Skeletal muscle tissue (tissue), 4 donors: ENCODE data around the gene GABRB3. TPM values are rescaled to one million over a fixed set of nuclear protein-coding genes. Genes with fewer than 3 reads are reported as not detected.

Source experiments
- H3K27ac ChIP-seq: one replicate; pipeline ENCODE4 v1.7.0; 2013; ENCODE audit warnings: mild to moderate bottlenecking, low read depth, low read length, inconsistent platforms
- H3K27me3 ChIP-seq, 3 donors: one replicate each; pipeline ENCODE4 v1.7.0; 2013; ENCODE audit warnings: low read length in 3 of 3; ENCODE audit not compliant: control insufficient read depth in 3 of 3, insufficient read depth in 3 of 3
- H3K36me3 ChIP-seq, 3 donors: one replicate each; pipeline ENCODE4 v1.7.0; 2013; ENCODE audit warnings: low read length in 3 of 3; ENCODE audit not compliant: control insufficient read depth in 3 of 3, insufficient read depth in 3 of 3
- H3K4me1 ChIP-seq, 3 donors: one replicate each; pipeline ENCODE4 v1.7.0; 2013; ENCODE audit warnings: low read length in 3 of 3, mild to moderate bottlenecking in 3 of 3; ENCODE audit not compliant: control insufficient read depth in 3 of 3, insufficient read depth in 3 of 3
- H3K4me3 ChIP-seq, 3 donors: one replicate each; pipeline ENCODE4 v1.7.0; 2013; ENCODE audit warnings: low read length in 3 of 3
- H3K9ac ChIP-seq, 3 donors: one replicate each; pipeline ENCODE4 v1.7.0; 2013; ENCODE audit warnings: low read length in 3 of 3, mild to moderate bottlenecking in 3 of 3, moderate library complexity in 2 of 3, low read depth in 1 of 3
- H3K9me3 ChIP-seq, 3 donors: one replicate each; pipeline ENCODE4 v1.7.0; 2013; ENCODE audit warnings: low read length in 3 of 3; ENCODE audit not compliant: control insufficient read depth in 3 of 3
- total RNA-seq: library from RNA; depleted of rRNA; stranded (reverse); fragments of >200 nt; gene quantifications from one replicate; pipeline ENCODE4 v1.2.3, GENCODE V29; 2014
- donor health status: Osteomylitis.

Gene GABRB3
- total RNA-seq, 1 donor from 2014 or later: 0.52 TPM

DNA sequence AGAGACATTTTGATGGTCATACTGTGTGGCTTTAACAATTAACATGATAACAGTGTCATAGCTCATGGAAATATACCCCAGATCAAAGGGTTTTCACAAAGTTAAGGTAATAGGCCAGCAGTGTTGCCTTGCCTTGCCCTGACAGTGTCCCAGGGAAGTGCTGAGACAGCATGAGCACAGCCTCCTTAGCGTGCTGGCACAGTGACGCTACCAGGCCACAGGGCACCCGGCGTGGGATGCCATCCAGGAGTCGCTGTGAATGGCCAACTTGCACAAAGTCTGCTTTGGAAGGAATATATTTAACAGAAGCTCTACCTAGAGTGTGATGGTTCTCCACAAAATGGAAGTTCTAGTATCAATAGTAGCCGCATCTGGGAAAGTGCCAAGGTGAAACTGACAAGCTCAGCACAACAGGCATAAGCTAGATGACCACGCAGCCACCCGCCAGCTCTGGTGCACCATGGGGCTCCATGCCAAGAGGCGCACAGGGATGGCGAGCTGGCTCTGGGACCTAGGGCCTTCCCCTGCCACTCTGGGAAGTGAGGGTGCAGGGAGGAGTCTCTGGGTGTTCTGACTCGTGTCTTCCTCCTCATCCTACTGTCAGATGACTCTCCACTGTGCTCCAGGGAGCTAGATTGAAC is 86.2 kb downstream of the GABRB3 start:
- no peak overlapping the region for H3K4me3 ChIP-seq
- H3K4me1 ChIP-seq: no peaks in the 10 kb centered on the region
- H3K27me3 ChIP-seq: no peaks in the 10 kb centered on the region
- H3K27ac ChIP-seq: no peak overlapping the region
- no peaks in the 10 kb centered on the region for H3K9me3 ChIP-seq
- no peak overlapping the region for H3K9ac ChIP-seq
- H3K36me3 ChIP-seq: no peaks in the 10 kb centered on the region

- H3K27me3 ChIP-seq: no peaks in the 10 kb centered on the region
- H3K9me3 ChIP-seq: no peaks in the 10 kb centered on the region
- H3K36me3 ChIP-seq: no peaks in the 10 kb centered on the region
- H3K27ac ChIP-seq: no peak overlapping the region
- H3K9ac ChIP-seq: no peak overlapping the region
- no peaks in the 10 kb centered on the region for H3K4me1 ChIP-seq
- no peak overlapping the region for H3K4me3 ChIP-seq
Observed at GRCh38 chr15:26682598-26683164, 90.2 kb downstream of the GABRB3 start.

- Histone ChIP-seq H3K9me3 (no peaks in the 10 kb centered on the region), H3K9ac (no peak overlapping the region), H3K27ac (no peak overlapping the region), H3K36me3 (no peaks in the 10 kb centered on the region), H3K27me3 (no peaks in the 10 kb centered on the region), H3K4me3 (no peak overlapping the region), H3K4me1 (no peaks in the 10 kb centered on the region)
Observed at GRCh38 chr15:26679927-26680326, 92.9 kb downstream of the GABRB3 start.

DNA sequence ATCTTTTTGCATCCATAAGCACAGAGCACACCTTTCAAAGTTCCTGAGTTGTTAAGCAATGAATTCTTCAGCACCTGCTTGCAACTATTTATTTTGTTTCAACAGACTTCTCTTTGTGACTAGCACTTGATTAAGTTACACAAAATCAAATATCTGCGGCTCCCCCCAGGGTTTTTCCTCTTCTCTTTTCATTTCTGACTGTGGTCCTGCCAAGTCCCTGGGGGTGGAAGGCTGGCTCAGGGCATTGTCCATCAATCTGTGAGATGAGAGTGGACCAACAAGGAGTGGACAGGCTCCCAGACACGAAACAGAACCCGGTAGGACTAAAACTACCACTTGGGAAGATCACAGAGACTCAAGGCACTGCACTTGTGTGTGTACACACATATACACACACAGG is 96.8 kb downstream of the GABRB3 start:
- H3K27ac ChIP-seq: no peak overlapping the region
- H3K4me1 ChIP-seq: no peaks in the 10 kb centered on the region
- H3K9me3 ChIP-seq: no peaks in the 10 kb centered on the region
- H3K4me3 ChIP-seq: no peak overlapping the region
- no peaks in the 10 kb centered on the region for H3K27me3 ChIP-seq
- no peaks in the 10 kb centered on the region for H3K36me3 ChIP-seq
- H3K9ac ChIP-seq: no peak overlapping the region

GRCh38 chr15:26674467-26674866 is 98.4 kb downstream of the GABRB3 start:
- H3K9me3 ChIP-seq: no peaks in the 10 kb centered on the region
- H3K4me1 ChIP-seq: no peaks in the 10 kb centered on the region
- no peak overlapping the region for H3K9ac ChIP-seq

DNA sequence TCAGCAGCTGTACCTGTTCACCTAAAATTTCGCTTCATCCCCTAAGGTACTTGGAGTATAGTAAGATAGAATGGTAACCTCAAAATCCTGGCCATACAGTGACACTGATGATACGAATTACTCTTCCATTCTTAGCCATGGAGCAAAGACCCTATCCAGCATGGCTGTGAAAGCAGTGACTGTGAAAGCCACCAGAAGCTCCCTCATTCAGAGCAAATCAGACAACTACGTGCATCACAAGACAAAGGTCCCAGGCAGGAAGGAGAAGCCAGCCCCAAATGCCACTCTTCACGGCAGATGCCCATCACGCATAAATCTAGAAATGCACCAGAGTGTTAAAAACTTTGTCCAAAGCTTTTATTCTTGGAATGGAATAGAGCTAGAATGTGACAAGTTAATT is 99.4 kb downstream of the GABRB3 start:
- H3K9me3 ChIP-seq: no peaks in the 10 kb centered on the region
- H3K27me3 ChIP-seq: peaks cover 0 to 5% (median 0%) of the 10 kb centered on the region in 3 donors
- H3K4me3 ChIP-seq: no peak overlapping the region
- H3K4me1 ChIP-seq: no peaks in the 10 kb centered on the region
- no peak overlapping the region for H3K27ac ChIP-seq
- H3K36me3 ChIP-seq: no peaks in the 10 kb centered on the region
- H3K9ac ChIP-seq: no peak overlapping the region

More at GRCh38 chr15:26674467-26674866, 98.4 kb downstream of the GABRB3 start:
- H3K4me3 ChIP-seq: no peak overlapping the region
- peaks cover 0 to 5% (median 0%) of the 10 kb centered on the region in 3 donors for H3K27me3 ChIP-seq
- no peak overlapping the region for H3K27ac ChIP-seq
- H3K36me3 ChIP-seq: no peaks in the 10 kb centered on the region

GRCh38 chr15:26670116-26670515 is 102.8 kb downstream of the GABRB3 start:
- Histone ChIP-seq H3K9me3 (no peaks in the 10 kb centered on the region), H3K27ac (no peak overlapping the region), H3K9ac (no peak overlapping the region), H3K27me3 (peaks cover 0 to 5% (median 0%) of the 10 kb centered on the region in 3 donors), H3K4me3 (no peak overlapping the region), H3K36me3 (no peaks in the 10 kb centered on the region), H3K4me1 (no peaks in the 10 kb centered on the region)

DNA sequence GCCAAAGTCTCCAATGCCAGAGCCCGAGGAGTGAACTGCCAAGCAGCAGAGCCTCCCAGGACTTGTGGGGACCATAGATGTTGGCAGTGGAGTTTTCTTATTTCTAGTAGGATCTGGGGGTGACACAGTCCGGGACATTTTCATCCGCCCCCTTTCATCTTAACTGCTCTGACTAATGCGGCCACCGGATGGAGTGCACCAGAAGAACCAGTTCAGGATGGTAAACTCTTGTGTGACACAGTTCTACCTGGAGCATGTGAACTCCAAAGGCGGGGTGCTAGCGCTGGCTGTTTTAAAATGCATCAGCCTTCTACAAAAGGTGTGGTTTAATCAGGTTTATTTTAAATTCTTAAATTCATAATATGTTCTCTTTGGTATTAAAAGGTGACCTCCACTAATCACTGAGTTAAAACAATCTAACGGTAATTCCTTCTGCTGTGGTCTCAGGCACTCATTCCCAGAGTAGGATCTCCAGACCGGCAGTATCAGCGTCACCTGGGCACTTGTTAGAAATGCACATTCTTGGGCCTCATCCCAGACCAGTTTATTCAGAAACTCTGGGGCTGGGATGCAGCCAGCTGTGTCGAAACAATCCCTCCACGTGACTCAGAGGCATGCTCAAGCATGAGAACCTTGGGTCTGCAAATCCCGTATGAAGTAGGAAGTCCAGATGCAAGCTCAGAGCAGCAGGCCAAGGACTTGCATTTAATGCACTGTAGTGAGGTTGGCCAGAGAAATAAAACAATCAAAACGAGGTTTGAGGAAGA is 105.5 kb downstream of the GABRB3 start:
- Histone ChIP-seq H3K9me3 (no peaks in the 10 kb centered on the region), H3K27me3 (peaks cover 0 to 5% (median 0%) of the 10 kb centered on the region in 3 donors), H3K9ac (no peak overlapping the region), H3K36me3 (no peaks in the 10 kb centered on the region), H3K4me3 (no peak overlapping the region), H3K4me1 (no peaks in the 10 kb centered on the region), H3K27ac (no peak overlapping the region)

GRCh38 chr15:26665957-26666791 is 106.7 kb downstream of the GABRB3 start:
- no peak overlapping the region for H3K9ac ChIP-seq
- no peak overlapping the region for H3K27ac ChIP-seq

More at GRCh38 chr15:26665957-26666791, 106.7 kb downstream of the GABRB3 start:
- H3K9me3 ChIP-seq: no peaks in the 10 kb centered on the region
- no peak overlapping the region for H3K4me3 ChIP-seq
- no peaks in the 10 kb centered on the region for H3K4me1 ChIP-seq
- no peaks in the 10 kb centered on the region for H3K36me3 ChIP-seq
- peaks cover 0 to 5% (median 0%) of the 10 kb centered on the region in 3 donors for H3K27me3 ChIP-seq
